HEK293 (cell line): ENCODE measurements around the gene ARGLU1.

Experiments used
- AEBP2 ChIP-seq: fragments of 450-650 bp; formaldehyde crosslinking; IDR thresholded peaks from 2 replicates; pipeline ENCODE4 v1.5.1; 2016; ENCODE audit warnings: missing biosample characterization, missing genetic modification characterization, borderline replicate concordance
- BCL11A ChIP-seq: fragments of 450-650 bp; formaldehyde crosslinking; IDR thresholded peaks from 2 replicates; pipeline ENCODE4 v1.5.1; 2016; ENCODE audit warnings: low read depth, missing biosample characterization, missing genetic modification characterization
- HOXC10 ChIP-seq: sonication (generic); formaldehyde crosslinking; IDR thresholded peaks from 2 replicates; pipeline ENCODE4 v1.8.1; 2023; ENCODE audit warnings: mild to moderate bottlenecking, missing genetic modification reagents
- SCRT2 ChIP-seq: fragments of 450-650 bp; formaldehyde crosslinking; IDR thresholded peaks from 2 replicates; pipeline ENCODE4 v1.5.1; 2016; ENCODE audit warnings: missing biosample characterization, missing genetic modification characterization
- TRIM28 ChIP-seq: IDR thresholded peaks from 2 replicates; pipeline ENCODE4 v1.6.1; 2011; ENCODE audit warnings: low read length, control low read depth, borderline replicate concordance
- YY1 ChIP-seq: fragments of 450-650 bp; formaldehyde crosslinking; IDR thresholded peaks from 2 replicates; pipeline ENCODE4 v1.5.1; 2018; ENCODE audit warnings: missing biosample characterization, missing genetic modification characterization
- ZBTB10 ChIP-seq: fragments of 450-650 bp; formaldehyde crosslinking; IDR thresholded peaks from 2 replicates; pipeline ENCODE4 v1.5.1; 2016; ENCODE audit warnings: missing biosample characterization, missing genetic modification characterization
- ZBTB21 ChIP-seq: fragments of 450-650 bp; formaldehyde crosslinking; IDR thresholded peaks from 2 replicates; pipeline ENCODE4 v1.5.1; 2017; ENCODE audit warnings: missing biosample characterization, missing genetic modification characterization
- ZBTB26 ChIP-seq: fragments of 450-650 bp; formaldehyde crosslinking; optimal IDR thresholded peaks from 2 replicates; pipeline ENCODE3; 2016; ENCODE audit warnings: missing biosample characterization, mild to moderate bottlenecking, missing genetic modification characterization
- ZBTB7A ChIP-seq: fragments of 450-650 bp; formaldehyde crosslinking; IDR thresholded peaks from 2 replicates; pipeline ENCODE4 v1.5.1; 2016; ENCODE audit warnings: low read depth, missing biosample characterization, missing genetic modification characterization
- ZNF121 ChIP-seq: fragments of 450-650 bp; formaldehyde crosslinking; IDR thresholded peaks from 2 replicates; pipeline ENCODE4 v1.5.1; 2016; ENCODE audit warnings: missing biosample characterization, missing genetic modification characterization
- ZNF157 ChIP-seq: fragments of 450-650 bp; formaldehyde crosslinking; IDR thresholded peaks from 2 replicates; pipeline ENCODE4 v1.5.1; 2016; ENCODE audit warnings: missing biosample characterization, missing genetic modification characterization
- ZNF16 ChIP-seq: fragments of 450-650 bp; formaldehyde crosslinking; IDR thresholded peaks from 2 replicates; pipeline ENCODE4 v1.5.1; 2016; ENCODE audit warnings: low read depth, missing biosample characterization, missing genetic modification characterization
- ZNF2 ChIP-seq: fragments of 450-650 bp; formaldehyde crosslinking; IDR thresholded peaks from 2 replicates; pipeline ENCODE4 v1.5.1; 2016; ENCODE audit warnings: missing biosample characterization, missing genetic modification characterization
- ZNF214 ChIP-seq: fragments of 450-650 bp; formaldehyde crosslinking; IDR thresholded peaks from 2 replicates; pipeline ENCODE4 v1.5.1; 2017; ENCODE audit warnings: missing biosample characterization, mild to moderate bottlenecking, missing genetic modification characterization, borderline replicate concordance
- ZNF221 ChIP-seq: fragments of 450-650 bp; formaldehyde crosslinking; IDR thresholded peaks from 2 replicates; pipeline ENCODE4 v1.5.1; 2017; ENCODE audit warnings: missing biosample characterization, missing genetic modification characterization, borderline replicate concordance
- ZNF23 ChIP-seq: fragments of 450-650 bp; formaldehyde crosslinking; IDR thresholded peaks from 2 replicates; pipeline ENCODE4 v1.5.1; 2016; ENCODE audit warnings: missing biosample characterization, missing genetic modification characterization, borderline replicate concordance
- ZNF26 ChIP-seq: fragments of 450-650 bp; formaldehyde crosslinking; IDR thresholded peaks from 2 replicates; pipeline ENCODE4 v1.5.1; 2016; ENCODE audit warnings: missing biosample characterization, missing genetic modification characterization
- ZNF292 ChIP-seq: fragments of 450-650 bp; formaldehyde crosslinking; IDR thresholded peaks from 2 replicates; pipeline ENCODE4 v1.5.1; 2016; ENCODE audit warnings: low read depth, missing biosample characterization, missing genetic modification characterization, borderline replicate concordance
- ZNF311 ChIP-seq: fragments of 450-650 bp; formaldehyde crosslinking; IDR thresholded peaks from 2 replicates; pipeline ENCODE4 v1.5.1; 2017; ENCODE audit warnings: missing biosample characterization, missing genetic modification characterization, borderline replicate concordance
- ZNF335 ChIP-seq: fragments of 450-650 bp; formaldehyde crosslinking; conservative IDR thresholded peaks from 2 replicates; pipeline ENCODE4 v1.5.1; 2016; ENCODE audit warnings: missing biosample characterization, missing genetic modification characterization
- ZNF350 ChIP-seq: fragments of 450-650 bp; formaldehyde crosslinking; IDR thresholded peaks from 2 replicates; pipeline ENCODE4 v1.5.0; 2017; ENCODE audit warnings: missing biosample characterization, mild to moderate bottlenecking, missing genetic modification characterization
- ZNF354C ChIP-seq: fragments of 450-650 bp; formaldehyde crosslinking; IDR thresholded peaks from 2 replicates; pipeline ENCODE4 v1.5.1; 2016; ENCODE audit warnings: missing biosample characterization, missing genetic modification characterization, low read depth, borderline replicate concordance
- ZNF416 ChIP-seq: fragments of 450-650 bp; formaldehyde crosslinking; IDR thresholded peaks from 2 replicates; pipeline ENCODE4 v1.5.1; 2016; ENCODE audit warnings: missing biosample characterization, missing genetic modification characterization
- ZNF473 ChIP-seq: fragments of 450-650 bp; formaldehyde crosslinking; IDR thresholded peaks from 2 replicates; pipeline ENCODE4 v1.5.1; 2017; ENCODE audit warnings: missing biosample characterization, missing genetic modification characterization
- ZNF514 ChIP-seq: fragments of 450-650 bp; formaldehyde crosslinking; IDR thresholded peaks from 2 replicates; pipeline ENCODE4 v1.5.1; 2016; ENCODE audit warnings: missing biosample characterization, missing genetic modification characterization
- ZNF544 ChIP-seq: fragments of 450-650 bp; formaldehyde crosslinking; IDR thresholded peaks from 2 replicates; pipeline ENCODE4 v1.5.0; 2017; ENCODE audit warnings: missing biosample characterization, missing genetic modification characterization
- ZNF548 ChIP-seq: fragments of 450-650 bp; formaldehyde crosslinking; IDR thresholded peaks from 2 replicates; pipeline ENCODE4 v1.5.1; 2016; ENCODE audit warnings: missing biosample characterization, missing genetic modification characterization
- ZNF549 ChIP-seq: fragments of 450-650 bp; IDR thresholded peaks from 2 replicates; pipeline ENCODE4 v1.5.1; 2018; ENCODE audit warnings: missing biosample characterization, missing genetic modification characterization, mild to moderate bottlenecking, inconsistent platforms, moderate library complexity
- ZNF561 ChIP-seq: fragments of 450-650 bp; IDR thresholded peaks from 2 replicates; pipeline ENCODE4 v1.5.1; 2018; ENCODE audit warnings: missing biosample characterization, missing genetic modification characterization, borderline replicate concordance
- ZNF596 ChIP-seq: fragments of 450-650 bp; IDR thresholded peaks from 2 replicates; pipeline ENCODE4 v1.5.0; 2018; ENCODE audit warnings: missing biosample characterization, mild to moderate bottlenecking, missing genetic modification characterization, moderate library complexity
- ZNF626 ChIP-seq: fragments of 450-650 bp; sonication (Bioruptor Pico); formaldehyde crosslinking; IDR thresholded peaks from 2 replicates; pipeline ENCODE4 v1.5.1; 2018; ENCODE audit warnings: missing biosample characterization, missing genetic modification characterization, inconsistent platforms
- ZSCAN5A ChIP-seq: fragments of 450-650 bp; formaldehyde crosslinking; IDR thresholded peaks from 2 replicates; pipeline ENCODE4 v1.5.1; 2016; ENCODE audit warnings: missing biosample characterization, missing genetic modification characterization

Gene ARGLU1

GRCh38 chr13:106533943-106534638, 33.8 kb downstream of the ARGLU1 start (continued):
- no peak for TF ChIP-seq ZNF292 (tag by site-specific recombination)
- TF ChIP-seq ZNF561, result 0 out of 2 replicates have a peak, but pooled peaks have one; percentile 31
- TF ChIP-seq ZNF2 (tag by site-specific recombination), result no peak
- TF ChIP-seq AEBP2 (tag by site-specific recombination), result no peak
- no peak for TF ChIP-seq ZNF626
- no peak for TF ChIP-seq ZNF514 (tag by site-specific recombination)
- no peak for TF ChIP-seq ZNF473 (tag by site-specific recombination)
- TF ChIP-seq ZNF23 (tag by site-specific recombination), result no peak
- no peak for TF ChIP-seq ZSCAN5A
- TF ChIP-seq ZBTB7A (tag by site-specific recombination), result no peak
- no peak for TF ChIP-seq TRIM28
- TF ChIP-seq ZBTB10, result no peak
- no peak for TF ChIP-seq ZNF26 (tag by site-specific recombination)
- no peak for TF ChIP-seq ZNF350 (tag by site-specific recombination)
- no peak for TF ChIP-seq ZNF311 (tag by site-specific recombination)
- no peak for TF ChIP-seq ZNF16
- no peak for TF ChIP-seq SCRT2
- no peak for TF ChIP-seq ZNF157 (tag by site-specific recombination)
- TF ChIP-seq ZNF214, result no peak
- TF ChIP-seq BCL11A (tag by site-specific recombination), result no peak
- TF ChIP-seq ZBTB26, result peak; percentile 87
- TF ChIP-seq ZNF596 (tag by site-specific recombination), result no peak
- no peak for TF ChIP-seq ZNF221 (tag by site-specific recombination)
- TF ChIP-seq ZNF335 (tag by site-specific recombination), result 0 out of 2 replicates have a peak, but pooled peaks have one; percentile 31
- TF ChIP-seq ZNF121 (tag by site-specific recombination), result no peak
- no peak for TF ChIP-seq ZNF549 (tag by site-specific recombination)
- no peak for TF ChIP-seq ZBTB21 (tag by site-specific recombination)
- TF ChIP-seq ZNF354C (tag by site-specific recombination), result no peak
- TF ChIP-seq HOXC10 (CRISPR knock-in tag), result no peak
- no peak for TF ChIP-seq ZNF544 (tag by site-specific recombination)
- no peak for TF ChIP-seq ZNF548 (tag by site-specific recombination)
- TF ChIP-seq YY1 (tag by site-specific recombination), result 0 out of 2 replicates have a peak, but pooled peaks have one; percentile 25
- TF ChIP-seq ZNF416 (tag by site-specific recombination), result no peak
